ENCODE data around the gene MGAT4B.
A peak's percentile ranks its signal among the peaks of the same experiment; 100 is the strongest.
"Not testable (repeated sequence)": the region's sequence is repeated elsewhere in the genome, so short reads cannot be mapped to it uniquely, and the experiment has no call there.

Gene MGAT4B

GRCh38 chr5:179806250-179807048 lies at the start of gene MGAT4B:
TSS of gene MGAT4B (minus strand) at chr5:179806866. CDS start at chr5:179806583, 283 bp downstream.
- DNase-seq (ENCODE audit: low spot score): peak; percentile 80

- DNase-seq (ENCODE audit: low spot score): no peak
These were observed 47.7 kb upstream of the MGAT4B start for GRCh38 chr5:179854356-179854755.

DNA sequence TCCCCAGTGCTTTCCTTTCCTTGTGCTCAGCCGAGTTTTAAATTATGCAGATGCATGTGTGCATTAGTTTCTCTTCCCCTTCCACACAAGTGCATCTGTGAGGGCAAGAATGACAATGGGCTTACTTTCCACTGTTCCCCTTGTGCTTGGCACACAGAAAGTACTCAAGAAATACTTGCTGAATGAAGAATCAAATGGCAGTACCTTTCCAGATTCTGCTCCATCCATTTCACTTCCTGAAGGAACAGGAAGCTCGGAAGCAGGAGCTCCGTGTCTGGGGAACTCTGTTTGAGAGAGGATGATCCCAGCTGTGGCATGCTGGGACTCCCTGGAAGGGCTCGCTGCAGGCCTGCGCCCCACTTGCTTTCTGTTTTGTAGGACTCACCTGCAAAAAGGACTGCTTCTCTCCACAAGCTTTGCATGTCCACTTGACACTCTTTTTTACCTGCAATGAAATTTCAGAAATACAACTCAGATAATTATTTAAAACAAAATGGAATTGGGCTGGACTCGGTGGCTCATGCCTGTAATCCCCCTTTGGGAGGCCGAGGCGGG lies 46.4 kb upstream of the MGAT4B start:
- no peak for DNase-seq (ENCODE audit: low spot score)

DNA sequence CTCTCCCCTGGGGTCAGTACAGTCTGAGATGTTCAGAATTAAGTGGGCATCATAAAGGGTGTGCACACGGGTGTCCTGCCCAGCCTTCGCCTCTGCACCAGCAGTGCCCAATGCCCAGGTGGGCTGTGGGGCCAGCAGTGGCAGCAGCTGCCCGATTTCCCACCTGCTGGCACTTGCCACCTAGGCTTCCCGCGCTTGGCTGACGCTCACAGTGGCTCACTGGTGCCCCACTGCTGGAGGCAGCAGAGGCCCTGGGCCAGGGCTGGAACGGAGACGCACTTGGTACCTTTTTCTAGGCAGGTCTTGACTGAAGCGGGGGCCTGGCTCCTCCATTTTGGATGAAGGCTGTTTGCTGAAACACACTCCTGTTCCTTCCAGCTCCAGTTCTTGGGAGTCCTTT lies 35.0 kb upstream of the MGAT4B start:
- DNase-seq (ENCODE audit: low spot score): no peak

GRCh38 chr5:179840766-179841165 lies 34.1 kb upstream of the MGAT4B start:
- no peak for DNase-seq (ENCODE audit: low spot score)

GRCh38 chr5:179840321-179840720 lies 33.7 kb upstream of the MGAT4B start:
- DNase-seq (ENCODE audit: low spot score): no peak

- DNase-seq (ENCODE audit: low spot score): no peak
These were observed 32.9 kb upstream of the MGAT4B start for GRCh38 chr5:179839328-179840256.

GRCh38 chr5:179837076-179838011 lies 30.7 kb upstream of the MGAT4B start:
- DNase-seq (ENCODE audit: low spot score): no peak

DNA sequence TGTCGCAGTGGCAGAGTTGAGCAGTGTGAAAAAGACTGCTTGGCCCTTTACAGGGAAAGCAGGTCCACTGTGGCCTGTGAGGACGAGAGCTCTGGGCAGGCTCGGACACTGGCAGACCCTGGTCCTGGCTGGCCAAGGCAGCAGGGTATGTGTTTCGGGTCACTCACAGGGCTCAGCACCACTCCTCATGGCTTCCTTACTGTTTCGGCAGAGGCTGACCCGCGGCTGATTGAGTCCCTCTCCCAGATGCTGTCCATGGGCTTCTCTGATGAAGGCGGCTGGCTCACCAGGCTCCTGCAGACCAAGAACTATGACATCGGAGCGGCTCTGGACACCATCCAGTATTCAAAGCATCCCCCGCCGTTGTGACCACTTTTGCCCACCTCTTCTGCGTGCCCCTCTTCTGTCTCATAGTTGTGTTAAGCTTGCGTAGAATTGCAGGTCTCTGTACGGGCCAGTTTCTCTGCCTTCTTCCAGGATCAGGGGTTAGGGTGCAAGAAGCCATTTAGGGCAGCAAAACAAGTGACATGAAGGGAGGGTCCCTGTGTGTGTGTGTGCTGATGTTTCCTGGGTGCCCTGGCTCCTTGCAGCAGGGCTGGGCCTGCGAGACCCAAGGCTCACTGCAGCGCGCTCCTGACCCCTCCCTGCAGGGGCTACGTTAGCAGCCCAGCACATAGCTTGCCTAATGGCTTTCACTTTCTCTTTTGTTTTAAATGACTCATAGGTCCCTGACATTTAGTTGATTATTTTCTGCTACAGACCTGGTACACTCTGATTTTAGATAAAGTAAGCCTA lies 29.8 kb upstream of the MGAT4B start:
- no peak for DNase-seq (ENCODE audit: low spot score)

- DNase-seq (ENCODE audit: low spot score): not testable (repeated sequence)
These were observed 28.2 kb upstream of the MGAT4B start for GRCh38 chr5:179834871-179835270.

- DNase-seq (ENCODE audit: low spot score): no peak
These were observed 27.5 kb upstream of the MGAT4B start for GRCh38 chr5:179834120-179834519.

- DNase-seq (ENCODE audit: low spot score): no peak
These were observed 27.0 kb upstream of the MGAT4B start for GRCh38 chr5:179833709-179834070.

- DNase-seq (ENCODE audit: low spot score): no peak
These were observed 26.5 kb upstream of the MGAT4B start for GRCh38 chr5:179833056-179833708.

- DNase-seq (ENCODE audit: low spot score): no peak
These were observed 25.5 kb upstream of the MGAT4B start for GRCh38 chr5:179832039-179832745.

DNA sequence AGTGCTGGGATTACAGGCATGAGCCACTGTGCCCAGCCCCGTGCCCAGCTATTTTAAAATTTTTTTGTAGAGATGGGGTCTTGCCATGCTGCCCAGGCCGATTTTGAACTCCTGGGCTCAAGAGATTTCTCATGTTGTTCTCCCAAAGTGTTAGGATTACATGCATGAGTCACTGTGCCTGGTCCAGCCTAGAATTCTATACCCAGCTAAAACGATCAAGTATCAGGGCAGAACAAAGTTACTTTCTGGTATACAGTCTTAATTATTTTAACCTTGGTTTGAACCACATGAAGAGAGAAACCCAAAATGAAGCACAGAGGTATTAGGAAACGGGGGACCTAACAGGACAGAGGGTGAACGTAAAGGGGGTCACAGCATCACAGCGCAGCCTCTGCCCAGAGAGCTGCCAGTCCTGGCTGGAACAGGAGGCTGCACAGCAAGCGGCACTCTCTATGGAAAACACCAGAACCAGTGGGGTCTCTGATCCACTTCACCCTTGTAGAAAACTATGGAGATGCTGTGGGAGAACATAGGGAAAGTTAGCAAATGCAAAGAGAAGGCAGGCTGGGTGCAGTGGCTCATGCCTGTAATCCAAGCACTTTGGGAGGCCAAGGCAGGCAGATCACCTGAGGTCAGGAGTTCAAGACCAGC lies 24.3 kb upstream of the MGAT4B start:
- DNase-seq (ENCODE audit: low spot score): no peak

GRCh38 chr5:179829732-179830435 lies 23.2 kb upstream of the MGAT4B start:
- DNase-seq (ENCODE audit: low spot score): no peak

GRCh38 chr5:179828756-179829421 lies 22.2 kb upstream of the MGAT4B start:
- no peak for DNase-seq (ENCODE audit: low spot score)

DNA sequence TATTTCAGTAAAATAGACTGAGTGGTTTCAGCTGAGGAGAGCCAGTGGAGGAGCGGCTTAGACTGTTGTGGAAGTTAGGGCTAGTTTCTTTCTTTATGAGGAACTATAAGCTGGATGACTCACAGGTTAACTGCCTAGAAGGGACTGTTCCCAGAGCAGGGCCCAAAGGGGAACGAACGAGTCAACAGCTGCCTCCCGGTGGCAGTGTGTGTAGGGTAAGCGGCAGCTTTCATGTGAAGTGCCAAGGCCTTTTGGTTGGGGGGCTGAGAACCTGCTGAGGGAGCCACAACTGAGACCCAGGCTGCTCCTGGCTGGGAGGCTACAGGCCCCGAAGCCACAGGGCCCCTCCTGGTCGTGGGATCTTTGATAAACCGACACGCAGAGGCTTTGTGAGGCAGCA lies 21.0 kb upstream of the MGAT4B start:
- DNase-seq (ENCODE audit: low spot score): peak; percentile 12
